HEK293 (cell line): ENCODE data around the gene CDKAL1.

ENCODE experiments used
- CTCF ChIA-PET: fragments of 350-600 bp; formaldehyde crosslinking; extraction: SDS; loops from one replicate; lab custom pipeline; 2021; ENCODE audit warnings: antibody characterized with exemption; lab: Yijun Ruan, JAX
- POLR2A ChIA-PET: fragments of 300-600 bp; formaldehyde crosslinking; extraction: SDS; loops from one replicate; lab custom pipeline; 2020; ENCODE audit warnings: antibody characterized with exemption, inconsistent platforms; lab: Yijun Ruan, JAX
- H3K27ac ChIP-seq: fragments of 200-500 bp; sonication (Bioruptor generic); 2 replicates; pipeline ENCODE4 v1.5.1; 2014; ENCODE audit warnings: low read depth, low read length, control low read depth, inconsistent platforms; ENCODE audit errors: extremely low read depth
- H3K36me3 ChIP-seq, 2 experiments: fragments of 200-500 bp in 1 of 2; sonication (Bioruptor generic) in 1 of 2; 1 replicate in 1 of 2; 2 replicates in 1 of 2; pipeline ENCODE4 v1.5.1; 2014 to 2017; ENCODE audit warnings: inconsistent platforms in 2 of 2, low read length in 2 of 2; ENCODE audit not compliant: control insufficient read depth in 2 of 2, insufficient read depth in 1 of 2
- H3K4me1 ChIP-seq: fragments of 200-500 bp; sonication (Bioruptor generic); 2 replicates; pipeline ENCODE4 v1.5.1; 2014; ENCODE audit warnings: mild to moderate bottlenecking, low read length, inconsistent platforms; ENCODE audit not compliant: control insufficient read depth, insufficient read depth
- H3K4me3 ChIP-seq: 2 replicates; pipeline ENCODE4 v1.5.1; 2011; ENCODE audit warnings: low read depth, mild to moderate bottlenecking, control low read depth, low read length, moderate library complexity
- H3K9me3 ChIP-seq: fragments of 200-500 bp; sonication (Bioruptor generic); 2 replicates; pipeline ENCODE4 v1.5.1; 2014; ENCODE audit warnings: low read depth, low read length, inconsistent platforms; ENCODE audit not compliant: control insufficient read depth, insufficient read depth
- EGR2 ChIP-seq: fragments of 450-650 bp; formaldehyde crosslinking; IDR thresholded peaks from 2 replicates; pipeline ENCODE4 v1.5.1; 2016; ENCODE audit warnings: low read depth, missing biosample characterization, missing genetic modification characterization
- GLIS1 ChIP-seq: fragments of 450-650 bp; formaldehyde crosslinking; IDR thresholded peaks from 2 replicates; pipeline ENCODE4 v1.5.1; 2016; ENCODE audit warnings: missing biosample characterization, missing genetic modification characterization
- GLIS2 ChIP-seq: fragments of 450-650 bp; formaldehyde crosslinking; IDR thresholded peaks from 2 replicates; pipeline ENCODE4 v1.5.1; 2016; ENCODE audit warnings: missing biosample characterization, missing genetic modification characterization
- PBX3 ChIP-seq: sonication (generic); formaldehyde crosslinking; IDR thresholded peaks from 2 replicates; pipeline ENCODE4 v1.8.1; 2022; ENCODE audit warnings: mild to moderate bottlenecking, moderate library complexity, missing genetic modification reagents
- PRDM6 ChIP-seq: fragments of 450-650 bp; formaldehyde crosslinking; IDR thresholded peaks from 2 replicates; pipeline ENCODE4 v1.5.1; 2017; ENCODE audit warnings: missing biosample characterization, missing genetic modification characterization
- SP7 ChIP-seq: fragments of 450-650 bp; formaldehyde crosslinking; IDR thresholded peaks from 2 replicates; pipeline ENCODE4 v1.5.1; 2016; ENCODE audit warnings: missing biosample characterization, missing genetic modification characterization
- TRIM28 ChIP-seq: IDR thresholded peaks from 2 replicates; pipeline ENCODE4 v1.6.1; 2011; ENCODE audit warnings: low read length, control low read depth, borderline replicate concordance
- ZBTB17 ChIP-seq: fragments of 450-650 bp; formaldehyde crosslinking; IDR thresholded peaks from 2 replicates; pipeline ENCODE4 v1.5.1; 2016; ENCODE audit warnings: missing biosample characterization, missing genetic modification characterization
- ZFP69B ChIP-seq: fragments of 450-650 bp; formaldehyde crosslinking; IDR thresholded peaks from 2 replicates; pipeline ENCODE4 v1.5.1; 2016; ENCODE audit warnings: missing biosample characterization, missing genetic modification characterization
- ZNF112 ChIP-seq: fragments of 450-650 bp; formaldehyde crosslinking; IDR thresholded peaks from 2 replicates; pipeline ENCODE4 v1.5.0; 2017; ENCODE audit warnings: missing biosample characterization, missing genetic modification characterization
- ZNF138 ChIP-seq: fragments of 450-650 bp; formaldehyde crosslinking; IDR thresholded peaks from 2 replicates; pipeline ENCODE4 v1.5.1; 2016; ENCODE audit warnings: missing biosample characterization, missing genetic modification characterization, borderline replicate concordance
- ZNF146 ChIP-seq: fragments of 450-650 bp; formaldehyde crosslinking; IDR thresholded peaks from 2 replicates; pipeline ENCODE4 v1.5.1; 2016; ENCODE audit warnings: missing biosample characterization, missing genetic modification characterization
- ZNF26 ChIP-seq: fragments of 450-650 bp; formaldehyde crosslinking; IDR thresholded peaks from 2 replicates; pipeline ENCODE4 v1.5.1; 2016; ENCODE audit warnings: missing biosample characterization, missing genetic modification characterization
- ZNF292 ChIP-seq: fragments of 450-650 bp; formaldehyde crosslinking; IDR thresholded peaks from 2 replicates; pipeline ENCODE4 v1.5.1; 2016; ENCODE audit warnings: low read depth, missing biosample characterization, missing genetic modification characterization, borderline replicate concordance
- ZNF426 ChIP-seq: fragments of 450-650 bp; formaldehyde crosslinking; IDR thresholded peaks from 2 replicates; pipeline ENCODE4 v1.5.1; 2017; ENCODE audit warnings: missing biosample characterization, missing genetic modification characterization, mild to moderate bottlenecking, inconsistent platforms, moderate library complexity
- ZNF544 ChIP-seq: fragments of 450-650 bp; formaldehyde crosslinking; IDR thresholded peaks from 2 replicates; pipeline ENCODE4 v1.5.0; 2017; ENCODE audit warnings: missing biosample characterization, missing genetic modification characterization
- ZNF558 ChIP-seq: fragments of 450-650 bp; formaldehyde crosslinking; IDR thresholded peaks from 2 replicates; pipeline ENCODE4 v1.5.1; 2016; ENCODE audit warnings: missing biosample characterization, missing genetic modification characterization
- ZNF560 ChIP-seq: fragments of 450-650 bp; formaldehyde crosslinking; IDR thresholded peaks from 2 replicates; pipeline ENCODE4 v1.5.1; 2017; ENCODE audit warnings: missing biosample characterization, missing genetic modification characterization, borderline replicate concordance
- ZNF623 ChIP-seq: fragments of 450-650 bp; formaldehyde crosslinking; IDR thresholded peaks from 2 replicates; pipeline ENCODE4 v1.5.1; 2016; ENCODE audit warnings: missing biosample characterization, missing genetic modification characterization
- ZNF629 ChIP-seq: fragments of 450-650 bp; formaldehyde crosslinking; IDR thresholded peaks from 2 replicates; pipeline ENCODE4 v1.5.1; 2017; ENCODE audit warnings: missing biosample characterization, missing genetic modification characterization
- ZNF677 ChIP-seq: fragments of 450-650 bp; IDR thresholded peaks from 2 replicates; pipeline ENCODE4 v1.5.0; 2018; ENCODE audit warnings: missing biosample characterization, mild to moderate bottlenecking, missing genetic modification characterization, moderate library complexity
- ZNF843 ChIP-seq: fragments of 450-650 bp; formaldehyde crosslinking; IDR thresholded peaks from 2 replicates; pipeline ENCODE4 v1.5.1; 2016; ENCODE audit warnings: missing biosample characterization, missing genetic modification characterization
- TF ChIP-seq, protein P1 (sequence below): fragments of 450-650 bp; IDR thresholded peaks from 2 replicates; pipeline ENCODE4 v1.5.1; 2018; ENCODE audit warnings: missing biosample characterization, mild to moderate bottlenecking, missing genetic modification characterization

The CDKAL1 gene

DNA sequence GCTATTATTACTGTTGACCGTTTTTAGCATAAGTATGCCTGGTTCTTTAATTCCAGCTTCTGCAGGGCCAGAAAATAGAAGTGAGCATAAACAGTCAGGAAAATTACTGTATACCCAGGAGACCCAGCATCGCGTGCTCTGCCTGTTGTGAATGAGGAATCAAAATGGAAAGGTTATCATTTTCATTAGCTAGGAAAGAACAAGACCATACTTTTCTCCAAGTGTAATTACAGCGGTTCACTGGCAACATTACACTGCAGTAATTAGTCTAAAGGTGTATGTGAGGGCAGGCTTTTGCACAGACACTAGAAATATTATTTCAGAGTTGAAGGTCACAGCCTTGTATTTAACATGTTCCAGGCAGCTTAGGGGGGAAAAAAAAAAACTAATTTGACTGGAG, 655.5 kb downstream of the CDKAL1 start:
- H3K9me3 ChIP-seq, result no peaks in the 10 kb centered on the region
- H3K4me3 ChIP-seq, result no peak overlapping the region
- H3K36me3 ChIP-seq, result no peaks in the 10 kb centered on the region
- H3K4me1 ChIP-seq, result peaks cover 10% of the 10 kb centered on the region
- CTCF ChIA-PET, result interaction anchor here (0.6 to 0.7 kb wide), 2 partner anchors 20 to 219 kb away, joined by 3 to 4 read pairs; no protein-coding TSS in a partner anchor
- H3K27ac ChIP-seq, result no peak overlapping the region
- TF ChIP-seq PRDM6 (tag by site-specific recombination) (peak; percentile 83), ZNF292 (no peak), ZNF146 (tag by site-specific recombination) (no peak), SP7 (tag by site-specific recombination) (0 out of 2 replicates have a peak, but pooled peaks have one; percentile 16), ZNF843 (tag by site-specific recombination) (peak; percentile 68; the same call in 1 of the 2 replicates), ZNF544 (tag by site-specific recombination) (no peak), TRIM28 (0 out of 2 replicates have a peak, but pooled peaks have one; percentile 27), ZBTB17 (tag by site-specific recombination) (no peak)
- TF ChIP-seq, protein P1, sequence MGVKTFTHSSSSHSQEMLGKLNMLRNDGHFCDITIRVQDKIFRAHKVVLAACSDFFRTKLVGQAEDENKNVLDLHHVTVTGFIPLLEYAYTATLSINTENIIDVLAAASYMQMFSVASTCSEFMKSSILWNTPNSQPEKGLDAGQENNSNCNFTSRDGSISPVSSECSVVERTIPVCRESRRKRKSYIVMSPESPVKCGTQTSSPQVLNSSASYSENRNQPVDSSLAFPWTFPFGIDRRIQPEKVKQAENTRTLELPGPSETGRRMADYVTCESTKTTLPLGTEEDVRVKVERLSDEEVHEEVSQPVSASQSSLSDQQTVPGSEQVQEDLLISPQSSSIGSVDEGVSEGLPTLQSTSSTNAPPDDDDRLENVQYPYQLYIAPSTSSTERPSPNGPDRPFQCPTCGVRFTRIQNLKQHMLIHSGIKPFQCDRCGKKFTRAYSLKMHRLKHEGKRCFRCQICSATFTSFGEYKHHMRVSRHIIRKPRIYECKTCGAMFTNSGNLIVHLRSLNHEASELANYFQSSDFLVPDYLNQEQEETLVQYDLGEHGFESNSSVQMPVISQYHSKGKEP (tag by site-specific recombination), result 0 out of 2 replicates have a peak, but pooled peaks have one; percentile 21
- POLR2A ChIA-PET, result no interaction called here

- H3K9me3 ChIP-seq, result no peaks in the 10 kb centered on the region
- TF ChIP-seq EGR2 (tag by site-specific recombination) (no peak), PBX3 (no peak), ZNF623 (no peak), ZNF558 (no peak), ZNF560 (tag by site-specific recombination) (no peak), ZNF112 (tag by site-specific recombination) (no peak), ZNF138 (tag by site-specific recombination) (no peak), GLIS2 (tag by site-specific recombination) (no peak), GLIS1 (tag by site-specific recombination) (no peak), ZNF629 (tag by site-specific recombination) (no peak), ZNF426 (no peak), ZNF677 (tag by site-specific recombination) (no peak), ZFP69B (tag by site-specific recombination) (no peak), ZNF26 (tag by site-specific recombination) (no peak)
- H3K4me3 ChIP-seq, result no peak overlapping the region
- H3K27ac ChIP-seq, result no peak overlapping the region
- H3K36me3 ChIP-seq, result no peaks in the 10 kb centered on the region
- H3K4me1 ChIP-seq, result peaks cover 8% of the 10 kb centered on the region
- ChIA-PET CTCF (interaction anchor here (0.6 kb wide), 1 partner anchor 21 kb away, joined by 4 read pairs; no protein-coding TSS in a partner anchor), POLR2A (no interaction called here)
These were observed 656.4 kb downstream of the CDKAL1 start for GRCh38 chr6:21190701-21191100.
